CD4-positive, alpha-beta T cell treated with Interleukin-17A for 1 hour (primary cell): ENCODE data around the gene CHCHD3.
"Not testable (repeated sequence)": the region's sequence is repeated elsewhere in the genome, so short reads cannot be mapped to it uniquely, and the experiment has no call there.

Source experiments
- DNase-seq: peaks from one replicate; pipeline ENCODE4 v3.0.0-alpha.2; 2020

Gene CHCHD3

DNA sequence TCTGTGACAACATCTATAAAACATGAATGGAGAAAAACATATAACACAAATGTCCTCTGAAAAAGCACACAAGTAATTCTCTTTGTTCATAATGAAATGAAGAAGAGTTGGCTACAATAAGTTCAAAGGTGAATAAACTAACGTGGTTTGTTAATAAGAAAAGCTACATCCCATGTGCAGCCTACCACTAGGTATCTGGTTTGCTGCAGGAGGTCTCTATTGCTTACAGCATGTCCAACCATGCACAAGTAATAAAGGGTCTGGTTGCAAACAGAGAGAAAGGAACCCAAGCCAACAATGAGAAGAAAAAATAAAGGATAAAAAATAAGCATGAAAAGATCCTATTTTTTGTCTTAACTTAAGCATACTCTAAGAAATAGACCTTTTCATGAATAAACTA, 139.2 kb downstream of the CHCHD3 start:
- no peak for DNase-seq

DNA sequence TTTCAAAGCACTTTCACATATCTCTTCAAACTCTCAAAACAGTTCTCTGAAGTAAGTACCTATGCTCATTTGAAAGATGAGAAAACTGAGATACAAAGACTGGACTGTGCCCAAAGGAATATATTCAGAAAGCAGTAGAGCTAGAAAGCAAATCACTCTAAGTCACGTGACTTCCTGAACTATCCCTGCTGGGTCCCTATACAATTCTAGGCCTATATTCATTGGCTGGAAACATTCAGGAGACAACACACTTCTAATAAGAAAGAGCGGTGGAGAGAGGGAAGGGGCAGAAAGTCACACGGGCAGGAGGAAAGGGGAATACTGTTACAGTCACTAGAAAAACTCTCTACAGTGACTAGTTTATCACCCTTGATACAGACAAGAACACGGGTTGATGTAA, 140.0 kb downstream of the CHCHD3 start:
- DNase-seq, result no peak

DNA sequence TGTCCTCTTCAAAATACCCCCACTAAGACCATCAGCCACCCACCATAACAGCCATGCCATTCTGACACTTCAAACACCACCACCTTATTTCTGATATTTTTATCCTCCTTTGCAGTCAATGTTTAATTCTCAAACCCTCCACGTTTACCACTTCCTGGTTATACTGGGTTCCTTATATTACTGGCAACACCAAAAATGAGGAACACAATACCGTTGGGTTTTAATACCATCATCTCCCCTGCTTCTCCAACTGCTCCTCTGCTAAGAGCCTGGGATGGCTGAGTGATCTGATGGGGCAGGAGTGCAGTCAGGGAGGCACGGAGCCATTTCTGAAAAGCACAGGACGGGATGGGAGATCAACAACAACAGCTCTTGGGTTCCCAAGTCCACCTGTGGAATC, 140.5 kb downstream of the CHCHD3 start:
- no peak for DNase-seq

DNA sequence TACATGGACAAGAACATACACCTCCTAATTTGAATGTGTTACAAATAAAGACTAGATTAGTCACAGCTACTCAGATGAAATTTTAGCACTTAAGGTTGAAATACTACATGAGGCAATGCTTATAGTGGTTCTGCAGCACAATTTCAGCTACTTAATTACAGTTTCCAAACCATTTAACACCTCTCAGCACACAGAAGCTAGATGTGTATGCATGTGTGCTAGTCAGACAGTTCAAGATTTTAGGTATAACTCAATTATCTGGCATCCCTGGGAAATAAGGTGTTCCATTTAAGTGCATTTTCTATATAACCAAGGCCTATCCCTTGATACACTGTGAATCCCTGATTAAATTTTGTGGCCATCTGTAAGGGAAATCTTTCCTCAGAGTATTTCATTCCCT, 141.8 kb downstream of the CHCHD3 start:
- DNase-seq, result no peak

DNA sequence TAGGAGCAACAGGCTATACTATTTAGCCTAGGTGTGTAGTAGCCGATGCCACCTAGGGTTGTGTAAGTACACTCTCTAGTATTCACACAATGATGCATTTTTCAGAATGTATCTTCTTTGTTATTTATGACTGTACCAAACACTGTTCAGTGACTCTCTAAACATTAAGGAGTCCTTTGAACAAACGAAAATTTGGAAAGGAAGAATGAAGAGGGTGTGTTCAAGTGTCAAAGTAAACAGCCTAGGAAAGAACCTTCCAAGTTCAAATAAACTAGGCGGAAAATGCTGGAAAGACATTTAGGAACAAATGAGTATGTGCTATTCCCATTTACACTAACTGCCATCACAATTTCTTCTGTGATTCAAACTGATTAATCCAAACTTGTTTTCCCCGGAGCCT, 142.4 kb downstream of the CHCHD3 start:
- no peak for DNase-seq

DNA sequence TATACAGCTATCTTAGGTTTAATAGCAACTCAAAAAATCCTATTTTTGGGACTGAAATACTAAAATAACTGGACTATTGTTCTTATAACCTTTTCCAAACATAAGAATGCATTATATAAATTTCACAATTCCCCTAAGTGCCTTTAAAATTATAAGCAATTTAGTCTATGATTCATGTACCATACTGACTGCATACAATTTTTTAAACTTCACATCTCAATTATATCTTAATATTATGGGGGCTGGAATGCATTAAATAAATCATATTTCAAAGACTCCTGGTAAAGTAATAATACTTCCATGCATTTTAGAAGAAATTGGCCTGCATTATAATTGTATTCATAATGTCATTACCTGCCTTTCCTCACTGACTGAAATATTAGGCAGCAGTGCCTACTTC, 144.6 kb downstream of the CHCHD3 start:
- no peak for DNase-seq

DNA sequence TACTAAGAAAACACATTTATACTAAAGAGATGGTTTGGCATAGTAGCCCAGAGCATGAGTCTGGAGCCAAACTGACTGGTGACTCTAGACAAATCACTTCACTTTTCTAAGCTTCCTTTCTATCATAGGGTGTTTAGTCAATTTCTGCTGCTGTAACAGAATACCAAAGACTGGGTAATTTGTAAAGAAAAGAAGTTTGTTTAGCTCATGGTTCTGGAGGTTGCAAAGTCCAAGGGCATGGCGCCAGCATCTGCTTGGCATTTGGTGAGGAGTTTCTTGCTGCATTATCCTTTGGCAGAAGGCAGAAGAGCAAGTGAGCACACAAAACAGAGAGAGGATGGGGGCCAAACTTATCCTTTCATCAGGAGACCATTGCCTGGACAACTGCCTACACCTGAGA, 146.3 kb downstream of the CHCHD3 start:
- DNase-seq, result no peak

DNA sequence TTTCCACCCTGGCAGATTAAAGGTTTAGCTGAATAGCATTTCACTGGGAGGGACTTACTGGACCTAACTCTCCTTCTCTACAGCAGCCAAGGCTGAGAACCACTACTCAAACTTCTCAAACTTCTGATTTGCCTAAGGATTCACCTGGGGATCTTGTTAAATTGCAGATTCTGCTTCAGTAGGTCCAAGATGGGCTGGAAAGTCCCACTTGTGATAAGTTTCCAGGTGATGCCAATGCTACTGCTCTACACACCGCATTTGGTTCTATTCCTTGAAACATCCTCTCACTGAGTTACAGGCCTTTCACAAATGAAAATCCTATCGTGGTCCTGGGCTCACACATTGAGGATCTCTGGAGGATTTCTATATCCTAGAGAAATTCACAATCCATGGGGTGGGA, 147.9 kb downstream of the CHCHD3 start:
- no peak for DNase-seq

DNA sequence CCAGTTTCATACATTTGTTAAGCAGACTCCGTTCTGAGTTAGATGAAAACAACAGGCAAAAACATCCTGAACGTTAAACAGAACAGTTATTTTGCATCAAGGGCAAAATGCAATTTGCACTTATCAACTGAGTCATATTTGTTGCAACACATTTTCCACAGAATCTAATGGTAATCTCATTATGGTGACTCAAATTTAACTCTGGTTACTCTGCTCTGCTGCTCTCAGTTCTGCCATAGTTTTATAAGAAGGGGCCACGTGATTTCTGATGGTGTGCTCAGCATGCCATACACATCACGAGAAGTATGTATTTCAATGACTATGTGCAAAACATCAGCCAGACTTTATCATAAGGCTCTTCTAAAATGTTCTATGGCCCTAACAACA, 148.8 kb downstream of the CHCHD3 start:
- no peak for DNase-seq

DNA sequence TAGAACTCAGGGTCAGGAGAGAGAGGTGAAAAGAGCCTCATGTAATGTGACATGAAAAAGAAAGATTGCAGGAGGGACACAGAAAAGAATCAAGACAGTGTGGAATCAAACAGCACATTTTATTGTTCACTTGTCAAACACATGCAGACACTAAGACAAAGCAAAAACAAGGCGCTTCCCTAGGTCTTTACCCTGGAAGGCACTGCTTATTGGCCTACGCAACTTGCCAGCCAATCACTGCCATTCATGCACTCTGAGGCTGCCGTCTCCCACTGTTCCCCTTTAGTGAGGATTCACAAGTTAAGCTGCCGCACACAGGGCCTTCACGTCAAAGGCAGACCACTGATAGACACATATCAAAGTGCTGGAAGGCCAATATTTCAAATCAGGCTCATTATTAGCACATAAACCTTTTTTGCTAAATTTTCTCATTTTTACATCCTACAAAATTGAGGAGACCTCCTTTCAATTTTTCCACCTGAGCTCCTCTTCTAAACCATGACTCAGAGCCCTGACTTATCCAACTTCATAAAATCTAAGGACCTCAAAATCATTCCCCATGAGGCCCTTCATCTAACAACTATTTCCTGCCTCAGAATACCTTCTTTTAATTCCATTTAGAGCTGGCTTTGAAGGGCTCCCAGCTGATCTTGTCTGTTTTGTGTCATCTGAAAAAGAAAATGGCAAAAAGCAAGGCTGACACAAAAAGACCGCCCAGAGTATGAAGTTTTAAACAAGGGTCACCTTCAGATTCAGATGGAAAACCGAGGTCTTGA, 149.4 kb downstream of the CHCHD3 start:
- no peak for DNase-seq

DNA sequence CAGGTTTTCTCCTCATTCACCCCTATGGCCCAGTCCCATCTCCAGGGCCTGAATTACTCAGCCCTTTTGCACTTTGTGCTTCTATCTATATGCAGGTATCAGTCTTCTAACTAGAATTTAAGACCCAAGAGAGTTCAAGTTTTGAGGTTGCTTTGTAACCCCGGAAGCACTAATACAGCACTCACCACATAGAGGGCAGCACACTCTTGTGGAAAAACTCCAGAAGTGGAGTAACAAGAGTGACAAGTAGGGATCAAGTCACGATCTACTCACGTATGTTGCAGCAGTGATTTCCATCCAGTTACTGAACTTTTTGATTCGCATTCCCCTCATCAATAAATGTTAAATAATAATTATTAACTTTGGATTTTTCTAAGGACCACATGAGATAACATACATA, 151.0 kb downstream of the CHCHD3 start:
- DNase-seq, result no peak

DNA sequence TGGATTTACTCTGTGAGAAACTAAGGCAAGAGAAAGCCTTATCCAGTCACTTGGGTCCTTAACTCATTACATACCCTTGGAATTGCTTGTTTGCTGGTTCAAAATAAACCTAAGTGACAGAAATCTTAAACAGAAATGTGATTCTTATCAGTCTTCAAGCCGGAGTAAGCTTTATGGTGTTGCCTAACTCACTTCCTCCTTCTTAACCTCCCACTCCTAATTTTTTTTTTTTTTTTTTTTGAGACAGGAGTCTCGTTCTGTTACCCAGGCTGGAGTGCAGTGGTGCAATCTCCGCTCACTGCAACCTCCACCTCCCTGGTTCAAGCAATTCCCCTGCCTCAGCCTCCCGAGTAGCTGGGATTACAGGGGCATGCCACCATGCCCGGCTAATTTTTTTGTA, 151.9 kb downstream of the CHCHD3 start:
- not testable (repeated sequence) for DNase-seq

DNA sequence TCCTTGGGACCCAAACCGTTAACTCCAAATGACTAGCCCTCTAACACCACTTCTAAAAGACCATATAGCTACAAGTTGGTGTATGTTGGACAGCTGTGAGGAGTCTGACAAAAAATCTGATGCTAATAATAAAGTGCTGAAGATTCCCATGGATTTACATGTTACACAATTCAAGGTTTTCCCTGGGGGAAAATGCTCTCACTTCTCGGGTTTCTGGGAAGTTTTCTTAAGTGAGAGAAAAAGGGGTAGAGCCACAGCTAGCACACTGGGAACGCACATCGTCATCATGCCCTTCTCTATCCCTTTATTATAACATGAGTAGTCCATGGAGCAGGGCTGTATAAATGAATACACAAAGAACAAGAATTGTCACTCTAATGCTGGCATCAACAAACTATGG, 162.1 kb downstream of the CHCHD3 start:
- no peak for DNase-seq

DNA sequence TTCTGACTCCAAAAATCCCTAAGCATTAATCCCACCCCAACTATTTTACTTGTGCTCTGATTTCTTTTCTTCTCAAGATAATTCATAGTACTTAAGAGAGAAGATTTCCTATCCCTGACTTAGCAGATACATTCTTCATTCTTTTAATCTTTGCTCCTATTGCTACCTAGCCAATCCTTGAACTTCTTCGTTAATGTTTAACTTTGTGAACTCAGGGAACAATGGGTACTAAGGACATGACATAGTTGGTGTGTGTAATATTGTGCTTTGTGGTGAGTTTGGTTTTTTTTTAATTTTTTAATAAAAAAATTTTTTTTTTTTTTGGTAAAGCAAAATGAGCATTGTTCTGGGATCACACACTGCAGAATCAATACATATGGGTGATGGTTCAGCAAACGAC, 166.2 kb downstream of the CHCHD3 start:
- DNase-seq, result no peak

DNA sequence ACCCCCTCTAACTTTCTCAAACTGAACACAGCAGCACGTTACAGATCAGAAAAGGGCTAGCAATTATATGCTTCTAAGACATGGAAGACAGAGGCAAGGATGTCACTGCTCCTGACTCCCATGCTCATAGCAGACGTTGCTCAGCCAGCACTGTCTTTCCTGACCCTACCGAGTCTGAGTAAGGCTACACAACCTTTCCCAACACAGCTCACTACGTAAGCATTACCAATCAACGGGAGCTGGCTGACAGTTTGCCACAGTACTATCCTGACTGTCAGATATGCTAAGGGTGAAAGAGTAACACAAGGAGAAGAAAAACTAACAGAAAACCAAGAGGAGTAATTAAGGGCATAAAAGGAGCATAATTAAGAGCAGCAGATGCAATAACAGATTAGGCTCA, 171.2 kb downstream of the CHCHD3 start:
- DNase-seq, result no peak

DNA sequence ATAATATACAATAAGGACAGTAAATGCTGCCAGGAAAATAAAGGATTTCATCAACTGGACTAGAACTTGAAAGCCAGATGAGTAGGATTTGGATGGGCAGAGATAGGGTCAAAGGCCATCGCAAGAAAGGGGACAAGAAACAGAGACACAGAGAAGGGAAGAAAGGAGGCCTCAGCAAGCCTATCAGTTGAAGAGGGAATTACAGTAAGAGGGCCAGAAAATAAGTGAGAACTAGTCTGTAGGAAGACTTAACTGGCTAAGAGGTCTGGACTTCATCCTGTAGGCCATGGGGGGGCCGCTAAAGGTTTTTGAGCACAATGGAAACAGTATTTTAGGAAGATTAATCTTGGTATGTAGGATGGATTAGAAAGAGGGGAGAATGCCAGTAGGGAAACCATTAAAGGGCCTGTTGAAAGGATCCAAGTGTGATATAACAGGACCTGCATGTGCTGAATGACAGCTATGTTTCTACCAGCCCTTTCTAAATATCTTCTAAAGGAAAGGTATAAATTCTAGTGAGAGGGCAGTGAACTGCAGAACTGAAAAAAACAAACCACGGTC, 174.4 kb downstream of the CHCHD3 start:
- no peak for DNase-seq

DNA sequence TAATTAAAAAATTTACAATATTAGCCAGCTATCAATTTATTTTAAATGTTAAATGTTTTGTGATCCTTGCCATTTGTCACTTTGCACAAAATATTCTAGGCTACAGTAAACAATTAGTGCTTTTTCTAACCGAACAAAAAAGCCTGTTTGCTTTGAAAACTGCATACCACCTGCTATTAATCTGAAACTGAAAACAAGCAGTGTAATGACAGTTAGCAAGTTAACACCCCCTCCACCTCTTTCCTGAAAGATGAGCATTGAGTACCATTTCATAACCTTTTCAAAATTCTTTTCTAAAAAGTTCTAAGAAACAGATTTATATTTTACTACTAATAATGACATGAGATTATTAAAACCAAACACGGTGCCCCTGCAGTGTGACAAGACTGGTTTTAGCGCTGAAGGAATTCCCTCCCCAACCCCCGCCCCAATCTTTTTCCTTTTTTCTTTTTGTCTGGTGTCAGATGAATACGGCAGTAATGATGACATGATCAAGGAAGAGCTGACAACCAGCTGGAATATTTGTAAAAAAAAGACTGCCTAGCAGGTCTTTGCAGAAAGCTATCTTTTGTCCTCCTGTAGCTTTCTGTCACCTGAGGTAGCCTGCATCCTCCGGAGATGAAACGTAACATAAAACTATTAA, 175.6 kb downstream of the CHCHD3 start:
- no peak for DNase-seq

DNA sequence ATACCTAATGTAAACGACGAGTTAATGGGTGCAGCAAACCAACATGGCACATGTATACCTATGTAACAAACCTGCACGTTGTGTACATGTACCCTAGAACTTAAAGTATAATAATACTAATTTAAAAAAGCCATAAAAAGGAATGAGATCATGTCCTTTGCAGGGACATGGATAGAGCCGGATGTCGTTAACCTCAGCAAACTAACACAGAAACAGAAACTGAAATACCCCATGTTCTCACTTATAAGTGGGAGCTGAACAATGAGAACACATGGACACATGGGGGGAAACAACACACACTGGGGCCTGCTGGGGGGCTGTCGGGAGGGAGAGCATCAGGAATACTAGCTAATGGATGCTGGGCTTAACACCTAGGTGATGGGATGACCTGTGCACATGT, 176.8 kb downstream of the CHCHD3 start:
- peak; percentile 9 for DNase-seq

DNA sequence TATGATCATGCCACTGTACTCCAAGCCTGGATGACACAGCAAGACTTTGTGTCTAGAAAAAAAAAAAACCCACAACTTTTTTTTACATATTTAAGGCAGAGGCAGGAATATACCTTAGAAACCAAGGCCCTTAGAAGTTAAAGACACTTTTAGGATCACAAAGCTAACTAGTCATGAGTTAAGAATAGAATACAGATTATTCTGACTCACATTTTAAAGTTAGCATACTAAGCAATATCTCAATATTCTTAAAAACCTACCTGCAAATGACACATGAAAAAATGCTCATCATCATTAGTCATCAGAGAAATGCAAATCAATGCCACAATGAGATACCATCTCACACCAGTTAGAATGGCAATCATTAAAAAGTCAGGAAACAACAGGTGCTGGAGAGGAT, 177.7 kb downstream of the CHCHD3 start:
- DNase-seq, result no peak

DNA sequence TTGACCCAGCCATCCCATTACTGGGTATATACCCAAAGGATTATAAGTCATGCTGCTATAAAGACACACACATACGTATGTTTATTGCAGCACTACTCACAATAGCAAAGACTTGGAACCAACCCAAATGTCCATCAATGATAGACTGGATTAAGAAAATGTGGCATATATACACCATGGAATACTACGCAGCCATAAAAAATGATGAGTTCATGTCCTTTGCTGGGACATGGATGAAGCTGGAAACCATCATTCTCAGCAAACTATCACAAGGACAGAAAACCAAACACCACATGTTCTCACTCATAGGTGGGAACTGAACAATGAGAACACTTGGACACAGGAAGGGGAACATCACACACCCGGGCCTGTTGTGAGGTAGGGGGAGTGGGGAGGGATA, 179.6 kb downstream of the CHCHD3 start:
- not testable (repeated sequence) for DNase-seq

DNA sequence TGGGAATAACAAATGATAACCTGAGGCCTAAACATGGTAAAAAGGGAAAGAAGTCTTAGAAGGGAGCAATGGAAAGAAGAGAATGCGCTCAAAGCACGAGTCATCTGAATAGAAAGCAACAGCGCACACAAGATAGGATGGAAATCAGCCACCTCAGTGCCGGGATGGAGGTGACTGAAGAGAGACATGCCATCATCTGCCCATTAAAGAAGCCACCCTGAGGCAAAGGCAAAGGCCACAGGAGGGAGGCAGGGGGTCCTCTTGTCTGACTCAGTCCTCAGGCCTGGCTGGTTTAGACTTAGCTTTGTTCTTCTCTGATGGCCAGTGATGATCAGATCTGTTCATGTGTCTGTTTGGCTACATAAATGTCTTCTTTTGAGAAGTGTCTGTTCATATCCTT, 180.6 kb downstream of the CHCHD3 start:
- DNase-seq, result no peak

DNA sequence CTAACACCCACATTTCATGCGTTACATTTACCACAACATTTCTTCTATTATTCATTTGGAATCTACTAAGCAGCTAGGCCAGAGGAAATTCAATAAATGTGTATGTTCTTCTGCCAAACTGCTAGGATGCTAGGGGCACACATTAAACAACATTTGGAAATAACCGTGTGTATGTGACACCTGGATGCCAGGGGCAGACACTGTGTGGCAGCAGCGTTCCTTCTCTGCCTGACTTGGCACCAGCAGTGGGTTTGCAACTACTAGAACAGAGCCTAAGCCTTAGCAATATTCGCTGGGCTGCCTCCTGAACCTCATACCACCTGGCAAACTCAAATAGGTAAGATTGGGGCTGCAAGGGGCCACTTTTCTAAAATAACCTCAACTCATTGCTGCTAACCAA, 182.1 kb downstream of the CHCHD3 start:
- DNase-seq, result no peak

DNA sequence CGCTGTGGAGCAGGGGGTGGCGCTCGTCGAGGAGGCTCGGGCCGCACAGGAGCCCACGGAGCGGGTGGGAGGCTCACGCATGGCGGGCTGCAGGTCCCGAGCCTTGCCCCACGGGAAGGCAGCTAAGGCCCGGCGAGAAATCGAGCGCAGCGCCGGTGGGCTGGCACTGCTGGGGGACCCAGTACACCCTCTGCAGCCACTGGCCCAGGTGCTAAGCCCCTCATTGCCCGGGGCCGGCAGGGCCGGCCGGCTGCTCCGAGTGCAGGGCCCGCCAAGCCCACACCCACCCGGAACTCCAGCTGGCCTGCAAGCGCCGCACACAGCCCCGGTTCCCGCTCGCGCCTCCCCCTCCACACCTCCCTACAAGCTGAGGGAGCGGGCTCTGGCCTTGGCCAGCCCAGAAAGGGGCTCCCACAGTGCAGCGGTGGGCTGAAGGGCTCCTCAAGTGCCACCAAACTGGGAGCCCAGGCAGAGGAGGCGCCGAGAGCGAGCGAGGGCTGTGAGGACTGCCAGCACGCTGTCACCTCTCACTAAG, 183.2 kb downstream of the CHCHD3 start:
- DNase-seq, result not testable (repeated sequence)

DNA sequence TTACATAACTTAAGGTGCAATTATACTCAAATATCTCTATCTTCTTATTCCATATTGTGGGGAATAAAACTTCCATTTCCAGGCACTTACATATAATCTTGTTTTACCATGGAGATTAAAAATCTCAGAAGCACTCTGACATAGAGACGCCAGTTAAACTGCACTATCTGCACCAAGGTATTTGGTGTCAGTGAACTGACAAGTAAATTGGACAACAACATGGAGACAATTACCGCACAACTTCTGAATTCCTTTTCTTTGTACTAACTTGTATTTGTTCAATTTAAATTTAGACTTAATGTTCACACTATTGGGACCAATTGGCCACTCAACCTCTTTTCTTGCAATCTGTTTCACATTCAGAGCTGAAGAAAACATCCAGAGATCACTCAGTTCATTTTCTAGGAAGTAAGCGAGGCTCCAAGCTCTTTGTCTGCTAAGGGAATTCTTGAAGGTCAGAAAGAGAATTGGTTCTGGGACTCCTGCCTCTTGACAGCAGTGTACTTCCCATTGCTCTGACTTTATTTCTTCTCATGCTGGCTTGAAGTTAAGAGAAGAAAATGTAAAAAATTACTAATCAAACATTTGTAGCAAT, 184.7 kb downstream of the CHCHD3 start:
- no peak for DNase-seq
